Measurements from ENCODE around the gene NHS.

DNA sequence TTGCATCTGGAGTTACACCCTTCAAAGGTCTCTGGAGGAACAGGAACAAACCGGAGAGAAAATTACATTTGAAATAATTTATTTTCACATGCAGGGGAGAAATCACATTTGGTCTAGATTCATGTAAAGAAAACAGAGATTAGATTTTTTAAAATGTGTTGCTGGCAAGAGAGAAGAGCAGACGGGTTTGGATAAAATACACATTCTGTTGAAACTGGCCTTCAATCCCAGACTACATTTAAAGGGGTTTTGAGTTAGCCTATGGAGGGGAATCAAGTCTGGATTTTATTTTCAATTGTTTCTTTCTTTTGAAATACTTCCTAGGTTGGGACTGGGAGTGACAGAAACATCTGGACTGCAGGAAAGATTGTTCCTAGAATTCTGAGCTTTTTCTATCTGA lies 180.8 kb downstream of the NHS start:
- TF ChIP-seq, protein P1, sequence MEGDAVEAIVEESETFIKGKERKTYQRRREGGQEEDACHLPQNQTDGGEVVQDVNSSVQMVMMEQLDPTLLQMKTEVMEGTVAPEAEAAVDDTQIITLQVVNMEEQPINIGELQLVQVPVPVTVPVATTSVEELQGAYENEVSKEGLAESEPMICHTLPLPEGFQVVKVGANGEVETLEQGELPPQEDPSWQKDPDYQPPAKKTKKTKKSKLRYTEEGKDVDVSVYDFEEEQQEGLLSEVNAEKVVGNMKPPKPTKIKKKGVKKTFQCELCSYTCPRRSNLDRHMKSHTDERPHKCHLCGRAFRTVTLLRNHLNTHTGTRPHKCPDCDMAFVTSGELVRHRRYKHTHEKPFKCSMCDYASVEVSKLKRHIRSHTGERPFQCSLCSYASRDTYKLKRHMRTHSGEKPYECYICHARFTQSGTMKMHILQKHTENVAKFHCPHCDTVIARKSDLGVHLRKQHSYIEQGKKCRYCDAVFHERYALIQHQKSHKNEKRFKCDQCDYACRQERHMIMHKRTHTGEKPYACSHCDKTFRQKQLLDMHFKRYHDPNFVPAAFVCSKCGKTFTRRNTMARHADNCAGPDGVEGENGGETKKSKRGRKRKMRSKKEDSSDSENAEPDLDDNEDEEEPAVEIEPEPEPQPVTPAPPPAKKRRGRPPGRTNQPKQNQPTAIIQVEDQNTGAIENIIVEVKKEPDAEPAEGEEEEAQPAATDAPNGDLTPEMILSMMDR (IDR thresholded peaks at IDR 0.05; ENCODE audit: low read length): no peak
- TF ChIP-seq EZH2 (IDR thresholded peaks at IDR 0.05; ENCODE audit: borderline replicate concordance, low read length): no peak

All from OCI-LY1 (cell line).